Spleen (tissue), 11 donors: ENCODE measurements around the gene OAT. TPM values are rescaled to one million over a fixed set of nuclear protein-coding genes. Genes with fewer than 3 reads are reported as not detected.
A peak's percentile ranks its signal among the peaks of the same experiment; 100 is the strongest.

Source experiments
- DNase-seq: peaks from one replicate; pipeline ENCODE4 v3.0.0-alpha.2; 2020
- H3K27ac ChIP-seq, 8 donors: fragments of 200-600 bp; sonication (generic) in 7 of 8; 1 replicate in 4 of 8; 2 replicates in 4 of 8; pipeline versions ENCODE4 v1.5.0 to v1.8.0; 2016 to 2021; ENCODE audit warnings: inconsistent platforms in 4 of 8, mild to moderate bottlenecking in 4 of 8, moderate library complexity in 1 of 8
- H3K27me3 ChIP-seq, 7 donors: fragments of 200-600 bp; sonication (generic) in 6 of 7; replicated peaks in 1 of 7; 1 replicate in 4 of 7; 2 replicates in 3 of 7; pipeline versions ENCODE4 v1.5.0 to v1.8.0; 2016 to 2021; ENCODE audit warnings: inconsistent platforms in 3 of 7, mild to moderate bottlenecking in 1 of 7
- H3K36me3 ChIP-seq, 6 donors: fragments of 200-600 bp; sonication (generic) in 5 of 6; 1 replicate in 4 of 6; 2 replicates in 2 of 6; pipeline versions ENCODE4 v1.5.0 to v1.8.0; 2016 to 2021; ENCODE audit warnings: inconsistent platforms in 2 of 6
- H3K4me1 ChIP-seq, 6 donors: fragments of 200-600 bp; sonication (generic) in 5 of 6; 1 replicate in 3 of 6; 2 replicates in 3 of 6; pipeline versions ENCODE4 v1.5.0 to v1.8.0; 2016 to 2021; ENCODE audit warnings: inconsistent platforms in 3 of 6
- H3K4me3 ChIP-seq, 8 donors: fragments of 200-600 bp; sonication (generic) in 7 of 8; 1 replicate in 4 of 8; 2 replicates in 4 of 8; pipeline versions ENCODE4 v1.5.0 to v1.8.0; 2016 to 2021; ENCODE audit warnings: inconsistent platforms in 4 of 8, mild to moderate bottlenecking in 4 of 8, moderate library complexity in 2 of 8
- H3K9me3 ChIP-seq, 8 donors: fragments of 200-600 bp; sonication (generic) in 7 of 8; 1 replicate in 4 of 8; 2 replicates in 4 of 8; pipeline versions ENCODE4 v1.5.0 to v1.8.0; 2016 to 2021; ENCODE audit warnings: inconsistent platforms in 4 of 8
- CTCF ChIP-seq, 11 experiments: fragments of 200-600 bp in 7 of 11; fragments of 450-650 bp in 4 of 11; sonication (generic) in 4 of 11; IDR thresholded peaks in 8 of 11; conservative IDR thresholded peaks in 3 of 11; 1 replicate in 7 of 11; 2 replicates in 4 of 11; pipeline versions ENCODE4 v1.4.0 to v1.8.0; 2016 to 2021; ENCODE audit warnings: antibody characterized with exemption in 11 of 11, inconsistent platforms in 4 of 11, mild to moderate bottlenecking in 1 of 11
- POLR2A ChIP-seq, 3 donors: fragments of 450-650 bp; IDR thresholded peaks; one replicate each; pipeline ENCODE4 v1.5.1; 2017; ENCODE audit warnings: antibody characterized with exemption in 3 of 3, mild to moderate bottlenecking in 1 of 3
- POLR2AphosphoS5 ChIP-seq, 3 donors: sonication (generic); formaldehyde crosslinking; IDR thresholded peaks; one replicate each; pipeline ENCODE4 v1.5.1; 2017; ENCODE audit warnings: antibody characterized with exemption in 3 of 3
- WGBS, 5 donors: extraction: QIAGEN DNeasy Blood & Tissue Kit in 3 of 5; methylation state at CpG; one replicate each; pipeline versions ENCODE4 v1.1.5 to v1.1.7; 2013 to 2018; 5-methylcytosine and 5-hydroxymethylcytosine counted together
- intact Hi-C: fragments of 100-400 bp; cut with DNase I; formaldehyde crosslinking; loops from one replicate; pipeline ENCODE4 v1.15.0; 2023; ENCODE audit warnings: low total_unique reads
- polyA plus RNA-seq, 3 donors: library from polyadenylated mRNA; stranded (reverse); fragments of 200-250 nt; gene quantifications; one replicate each; pipeline ENCODE4 v1.2.1, GENCODE V29; 2013
- total RNA-seq, 7 donors: library from RNA; depleted of rRNA in 3 of 7; stranded (reverse); fragments of >200 nt in 3 of 7; fragmentation: NEBNext Ultra II Directional in 4 of 7; extraction: Animal tissue kit (Norgen Biotek cat#: 25700) in 4 of 7; gene quantifications; one replicate each; pipeline versions ENCODE4 v1.1.0 to v1.2.1, GENCODE V29; 2016 to 2021
- donor health status: healthy with polysubstance abuse.
- donor health status: DM: no; HTN: no; CAD: no; lungs with moderate emphysema.
- donor health status: DM: no; HTN: no; CAD: no.
- donor health status: Bipolar disorder and iron deficiency.
- donor health status: healthy.
- donor health status: DM: no; HTN: no; CAD: no.
- donor health status: DM: yes; HTN: yes; CAD: no.

The OAT gene
- total and polyA plus RNA-seq, 10 donors, result 22.1 to 63.0 (median 47.0) TPM

- no peaks in the 10 kb centered on the region for H3K4me1 ChIP-seq
- intact Hi-C loops, result no loop called here
- no peak for TF ChIP-seq POLR2AphosphoS5 (IDR thresholded peaks at IDR 0.05)
- TF ChIP-seq POLR2A (IDR thresholded peaks at IDR 0.05), result no peak
- WGBS, 5 donors, result 90 to 95% (median 92%) methylated on average over 4 of the region's 4 CpGs
- H3K27me3 ChIP-seq, result peaks cover 0 to 69% (median 3%) of the 10 kb centered on the region in 7 donors
- H3K4me3 ChIP-seq, result no peak overlapping the region
- no peaks in the 10 kb centered on the region for H3K36me3 ChIP-seq
- H3K27ac ChIP-seq, result no peak overlapping the region
- DNase-seq, result peak; percentile 2
- no peaks in the 10 kb centered on the region for H3K9me3 ChIP-seq
Measured at GRCh38 chr10:124425227-124425962, 6.7 kb upstream of the OAT start.

GRCh38 chr10:124423813-124424212, 5.1 kb upstream of the OAT start:
- intact Hi-C loops, result no loop called here
- Histone ChIP-seq H3K27me3 (peaks cover 0 to 76% (median 3%) of the 10 kb centered on the region in 7 donors), H3K9me3 (no peaks in the 10 kb centered on the region), H3K4me1 (peaks cover 0 to 9% (median 5%) of the 10 kb centered on the region in 6 donors), H3K27ac (no peak overlapping the region), H3K36me3 (no peaks in the 10 kb centered on the region), H3K4me3 (no peak overlapping the region)
- WGBS, 5 donors, result 84 to 95% (median 87%) methylated on average over 5 of the region's 5 CpGs
- TF ChIP-seq POLR2AphosphoS5 (IDR thresholded peaks at IDR 0.05), result no peak
- no peak for TF ChIP-seq CTCF (IDR thresholded peaks at IDR 0.05 in 8 of 11, conservative IDR thresholded peaks at IDR 0.05 in 3 of 11)
- no peak for TF ChIP-seq POLR2A (IDR thresholded peaks at IDR 0.05)
- no peak for DNase-seq

GRCh38 chr10:124422742-124423141, 4.0 kb upstream of the OAT start:
- H3K4me1 ChIP-seq, result peaks cover 2 to 15% (median 10%) of the 10 kb centered on the region in 6 donors
- WGBS, 5 donors, result 70 to 77% (median 73%) methylated on average over 12 of the region's 12 CpGs
- DNase-seq, result peak; percentile 19
- no peaks in the 10 kb centered on the region for H3K36me3 ChIP-seq
- no peaks in the 10 kb centered on the region for H3K9me3 ChIP-seq
- TF ChIP-seq CTCF (IDR thresholded peaks at IDR 0.05 in 8 of 11, conservative IDR thresholded peaks at IDR 0.05 in 3 of 11), result no peak
- TF ChIP-seq POLR2AphosphoS5 (IDR thresholded peaks at IDR 0.05), result no peak
- no peak for TF ChIP-seq POLR2A (IDR thresholded peaks at IDR 0.05)
- peaks cover 0 to 76% (median 3%) of the 10 kb centered on the region in 7 donors for H3K27me3 ChIP-seq
- intact Hi-C loops, result no loop called here
- no peak overlapping the region for H3K4me3 ChIP-seq
- H3K27ac ChIP-seq, result no peak overlapping the region

DNA sequence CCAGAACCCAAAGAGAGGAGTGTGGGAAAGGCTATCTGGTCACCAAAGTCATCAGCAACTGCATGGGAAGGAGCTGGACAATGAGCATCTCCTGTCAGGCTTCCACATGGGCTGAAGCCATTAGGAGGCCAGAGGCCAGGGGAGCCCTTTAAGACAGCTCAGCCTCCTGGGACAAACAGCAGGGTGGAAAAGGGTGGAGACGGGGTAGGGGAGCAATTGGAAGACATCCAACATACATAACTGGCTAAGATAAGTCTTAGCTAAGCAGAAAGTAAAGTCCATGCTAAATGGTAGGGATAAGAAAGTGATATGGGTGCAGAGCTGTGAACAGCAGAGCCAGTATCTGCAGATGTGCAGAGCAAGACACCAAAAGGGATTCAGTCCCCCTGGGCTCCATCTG, 1.5 kb upstream of the OAT start:
- Histone ChIP-seq H3K27ac (no peak overlapping the region), H3K4me1 (peaks cover 5 to 40% (median 22%) of the 10 kb centered on the region in 6 donors), H3K9me3 (no peaks in the 10 kb centered on the region), H3K27me3 (peaks cover 0 to 57% (median 3%) of the 10 kb centered on the region in 7 donors), H3K4me3 (no peak overlapping the region), H3K36me3 (no peaks in the 10 kb centered on the region)
- TF ChIP-seq CTCF (IDR thresholded peaks at IDR 0.05 in 8 of 11, conservative IDR thresholded peaks at IDR 0.05 in 3 of 11), result no peak
- TF ChIP-seq POLR2AphosphoS5 (IDR thresholded peaks at IDR 0.05), result no peak
- TF ChIP-seq POLR2A (IDR thresholded peaks at IDR 0.05), result no peak
- WGBS, 5 donors, result 27 to 81% (median 72%) methylated on average over 1 of the region's 1 CpG
- intact Hi-C loops, result no loop called here
- DNase-seq, result peak; percentile 68
